C1 segment of cervical spinal cord (tissue), 14 donors: ENCODE measurements around the gene SOX2.

Experiments used
- DNase-seq, 14 donors: peaks; one replicate each; lab custom pipeline; 2025; lab: John Stamatoyannopoulos, UW

SOX2 gene

DNA sequence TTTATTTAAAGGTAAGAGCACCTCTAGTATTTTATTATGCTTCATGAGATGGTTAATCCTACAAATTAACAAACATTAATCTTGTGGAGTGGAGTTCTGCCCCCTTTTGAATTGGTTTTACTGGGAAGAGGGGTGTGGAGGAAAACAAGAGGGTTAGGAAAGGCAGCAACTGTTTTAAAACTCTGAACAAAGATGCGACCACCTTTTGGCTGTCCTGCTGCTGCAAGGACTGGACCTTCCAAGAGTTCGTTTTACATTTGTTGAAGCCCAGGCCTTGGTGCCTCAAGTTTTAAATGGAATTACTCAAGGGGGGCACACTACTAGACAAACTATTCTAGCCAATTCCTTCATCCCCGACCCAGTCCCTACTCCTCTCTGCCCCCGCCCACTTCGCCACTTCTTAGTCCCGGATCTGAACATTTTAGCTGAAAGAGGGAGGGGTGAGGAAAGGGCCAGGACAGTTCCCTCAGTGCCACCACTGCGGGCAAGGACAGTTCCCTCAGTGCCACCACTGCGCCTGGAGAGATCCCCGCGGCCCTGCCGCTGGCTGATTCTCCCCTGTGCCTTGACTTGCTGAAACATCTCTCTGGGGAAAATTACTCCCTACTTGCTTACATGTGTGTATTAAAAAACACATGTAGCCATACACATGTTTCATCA lies 11.2 kb downstream of the SOX2 start:
- peak in 2 of 14 donors; percentile 40 to 58 for DNase-seq

DNA sequence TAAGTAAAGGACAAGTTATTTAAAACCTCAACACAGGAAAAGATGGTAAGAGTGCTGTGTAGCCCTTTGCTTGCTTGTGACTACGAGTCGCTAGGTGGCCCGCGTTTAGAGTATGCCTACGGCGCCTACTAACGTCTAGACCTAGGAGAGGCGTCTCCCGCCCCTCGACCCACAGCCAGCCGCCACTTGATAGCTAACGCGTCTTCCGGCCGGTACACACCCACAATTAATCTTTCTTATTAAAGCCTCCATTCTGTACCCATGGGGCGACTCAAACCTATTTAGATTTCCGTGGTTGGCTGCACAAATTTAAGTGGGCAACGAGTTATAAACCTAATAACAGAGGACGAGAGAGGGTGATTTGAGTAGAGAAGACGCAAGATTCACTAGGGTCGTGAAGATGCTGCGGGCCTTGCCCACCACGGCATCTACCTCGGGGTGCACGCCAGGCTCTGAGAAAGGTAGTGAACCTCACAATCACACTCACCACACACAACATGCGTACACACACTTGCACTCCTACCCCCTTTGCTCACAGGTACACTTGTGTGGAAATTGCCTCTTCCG lies 12.0 kb downstream of the SOX2 start:
- DNase-seq, result peak in 2 of 14 donors; percentile 55 to 63

DNA sequence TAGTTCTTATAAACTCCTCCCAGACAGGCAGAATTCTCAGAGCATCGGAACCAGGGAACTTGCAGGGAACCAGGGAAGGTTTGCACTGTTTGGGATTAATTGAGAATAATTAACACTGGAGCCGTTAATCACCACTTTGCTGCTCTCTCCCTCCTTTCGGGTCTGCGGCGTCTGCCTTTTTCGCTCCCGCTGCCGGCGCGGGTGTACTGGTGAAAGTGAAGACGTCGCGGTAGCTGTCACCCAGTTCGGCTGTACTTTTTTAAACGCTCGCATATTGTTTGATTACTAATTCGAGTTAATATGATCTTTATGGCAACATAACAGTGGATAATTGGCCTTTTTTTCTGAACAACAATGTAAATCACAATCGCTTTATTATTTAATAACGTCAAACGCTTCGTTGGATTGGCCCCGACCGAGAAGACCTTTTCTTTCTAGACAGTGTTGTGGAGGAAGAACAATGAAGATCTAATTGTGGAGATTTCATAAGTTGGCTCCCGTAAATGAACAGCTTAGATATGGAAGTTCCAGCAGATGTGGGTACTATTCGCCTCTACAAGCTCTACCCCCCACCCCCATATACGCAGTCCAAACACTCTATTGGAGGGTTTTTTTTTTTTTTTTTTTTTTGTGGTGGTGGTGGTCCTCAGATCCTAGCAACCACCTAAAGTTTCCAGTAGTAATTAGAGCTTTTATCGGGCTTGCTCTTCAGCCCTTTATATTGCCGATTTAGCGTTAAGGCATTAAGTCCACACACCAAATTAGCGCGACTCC lies 12.7 kb downstream of the SOX2 start:
- no peak for DNase-seq

- peak in 1 of 14 donors; percentile 44 for DNase-seq
Observed at GRCh38 chr3:181725131-181725731, 13.5 kb downstream of the SOX2 start.

DNA sequence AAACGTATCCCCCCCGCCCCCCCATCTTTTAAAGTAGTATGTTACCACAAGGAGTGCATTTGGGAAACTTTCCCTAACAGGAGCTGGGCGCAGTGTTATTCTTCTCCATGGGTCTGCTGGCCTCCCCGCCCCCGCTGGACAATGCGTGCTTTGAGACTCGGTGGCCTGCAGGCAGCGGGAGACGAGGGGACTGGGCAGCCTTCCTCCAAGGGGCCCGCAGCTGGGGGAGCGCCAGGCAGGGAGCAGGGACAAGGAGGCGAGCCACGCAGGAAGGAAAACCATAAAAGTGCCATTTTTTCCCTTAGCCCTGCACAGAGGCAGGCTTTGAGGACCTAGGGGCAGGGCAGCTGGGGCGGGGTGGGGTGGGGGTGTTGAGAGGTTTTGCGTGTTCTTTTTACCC lies 14.1 kb downstream of the SOX2 start:
- peak in 9 of 14 donors; percentile 19 to 73 (median 62) for DNase-seq

GRCh38 chr3:181726351-181727330 lies 14.9 kb downstream of the SOX2 start:
- peak in 4 of 14 donors; percentile 13 to 60 (median 40) for DNase-seq

DNA sequence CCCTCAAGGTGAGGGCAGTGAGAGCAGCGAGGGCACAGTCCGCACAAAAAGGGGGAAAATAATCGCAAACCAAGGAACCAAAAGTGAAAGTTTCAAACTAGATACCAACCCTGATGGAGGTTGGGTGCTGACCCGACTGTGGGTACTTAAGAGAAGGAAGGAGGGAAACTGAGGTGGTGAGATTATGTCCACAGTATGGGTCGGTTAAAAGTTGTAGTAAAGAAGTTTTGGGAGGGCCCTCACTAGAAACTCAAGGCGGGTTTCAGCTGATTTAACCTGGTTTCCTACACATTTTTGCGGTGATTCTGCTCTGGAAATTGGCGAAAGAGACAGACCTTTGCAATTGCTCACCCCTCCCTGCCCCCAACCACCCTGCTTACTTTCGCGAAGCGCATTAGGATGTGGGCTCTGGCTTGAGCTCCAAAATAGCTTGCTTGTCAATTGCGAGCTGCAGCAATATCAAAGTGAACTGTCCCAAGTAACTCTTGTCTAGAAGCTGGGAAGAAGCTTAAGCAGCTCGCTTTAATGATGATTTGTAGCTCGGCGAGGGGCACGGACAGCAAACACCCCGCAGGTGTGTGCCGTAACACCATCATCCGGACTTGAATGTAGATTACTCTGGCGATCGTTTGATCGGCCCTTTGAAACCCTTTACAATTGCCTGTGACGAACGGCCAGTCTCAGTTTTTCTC lies 15.8 kb downstream of the SOX2 start:
- peak in 2 of 14 donors; percentile 36 to 40 for DNase-seq

GRCh38 chr3:181728470-181729340 lies 17.0 kb downstream of the SOX2 start:
- DNase-seq, result peak in 1 of 14 donors; percentile 11

DNA sequence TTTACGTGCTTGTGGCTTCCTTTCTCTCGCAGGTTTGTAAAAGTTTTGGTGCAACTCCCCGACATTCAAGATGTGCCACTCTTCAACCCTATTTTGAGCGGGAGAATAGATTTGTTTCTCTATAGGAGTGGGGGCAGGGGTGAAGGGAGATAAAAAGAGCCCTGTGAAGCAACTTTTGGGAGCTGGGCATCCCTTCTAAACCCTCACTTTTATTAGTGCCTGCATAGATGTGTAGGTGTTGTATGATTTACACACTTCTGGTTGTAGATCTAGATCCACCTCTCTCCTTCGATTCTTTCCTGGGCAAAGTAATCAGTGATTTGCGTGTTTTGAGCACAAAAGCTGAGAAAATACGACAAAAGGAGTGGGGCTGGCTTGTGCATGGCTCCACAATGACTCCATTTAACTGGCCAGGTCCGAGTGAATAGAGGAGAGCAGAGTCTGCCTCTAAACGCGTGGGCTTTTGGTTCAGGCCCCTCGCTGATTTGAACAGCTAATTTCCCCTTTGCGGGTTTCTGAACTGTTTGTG lies 17.7 kb downstream of the SOX2 start:
- DNase-seq, result peak in 1 of 14 donors; percentile 25

DNA sequence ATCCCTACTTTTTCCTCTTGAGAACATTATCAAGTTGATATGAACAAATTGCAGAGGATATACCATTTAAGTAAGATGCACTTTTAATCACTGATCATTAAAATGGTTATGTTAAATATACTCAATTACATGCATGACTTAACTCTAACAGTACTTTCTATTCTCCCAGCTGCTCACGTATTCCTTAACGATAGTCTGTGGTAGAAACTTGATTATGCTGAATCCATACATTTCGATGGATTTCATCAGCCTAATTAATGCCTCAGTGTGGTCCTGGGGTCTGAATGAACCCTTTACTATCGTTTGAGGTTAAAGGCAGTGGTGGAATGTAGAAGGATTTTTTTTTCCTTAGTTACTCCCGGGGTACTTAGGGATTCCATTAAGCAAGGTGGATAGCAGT lies 18.6 kb downstream of the SOX2 start:
- DNase-seq, result no peak

GRCh38 chr3:181730934-181731333 lies 19.2 kb downstream of the SOX2 start:
- no peak for DNase-seq

DNA sequence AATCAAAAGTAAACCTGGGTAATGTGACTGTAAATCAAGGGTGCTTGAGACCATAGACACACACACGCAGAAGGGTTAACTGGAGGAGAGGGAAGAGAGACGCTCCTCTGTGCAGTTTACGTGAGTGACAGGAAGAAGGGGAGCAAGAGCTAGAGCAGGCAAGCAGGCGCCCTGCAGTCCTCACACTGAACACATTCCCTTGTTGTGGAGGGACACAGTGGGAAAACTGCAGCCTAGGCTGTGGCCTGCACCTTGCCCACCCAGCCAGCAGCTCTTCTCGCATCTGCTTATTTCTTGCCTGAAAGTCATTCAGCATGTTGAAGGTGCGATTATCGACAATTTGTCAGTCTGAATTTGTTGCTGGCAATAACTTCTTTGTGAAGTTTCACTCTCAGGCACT lies 24.2 kb downstream of the SOX2 start:
- DNase-seq, result no peak

DNA sequence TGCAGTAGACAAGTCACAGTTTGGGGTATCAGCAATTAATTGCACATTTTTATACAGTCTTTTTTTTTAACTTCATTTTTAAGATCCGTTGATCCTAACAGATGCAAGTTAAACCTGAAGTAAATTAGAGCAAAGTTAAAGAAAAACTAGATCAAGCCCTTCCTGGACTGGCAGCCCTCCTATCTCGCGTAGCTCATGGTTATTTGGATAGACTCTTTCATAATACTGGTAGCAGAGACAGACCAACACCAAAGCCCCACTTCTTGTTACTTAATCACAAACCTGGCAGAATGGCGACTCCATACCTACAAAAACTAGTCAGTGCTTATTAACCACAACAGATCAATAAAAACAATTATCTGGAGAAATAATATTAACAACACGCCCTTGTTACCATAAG lies 26.8 kb downstream of the SOX2 start:
- no peak for DNase-seq

GRCh38 chr3:181739628-181740027 lies 27.9 kb downstream of the SOX2 start:
- peak in 4 of 14 donors; percentile 12 to 42 (median 34) for DNase-seq

GRCh38 chr3:181741417-181741816 lies 29.7 kb downstream of the SOX2 start:
- no peak for DNase-seq

DNA sequence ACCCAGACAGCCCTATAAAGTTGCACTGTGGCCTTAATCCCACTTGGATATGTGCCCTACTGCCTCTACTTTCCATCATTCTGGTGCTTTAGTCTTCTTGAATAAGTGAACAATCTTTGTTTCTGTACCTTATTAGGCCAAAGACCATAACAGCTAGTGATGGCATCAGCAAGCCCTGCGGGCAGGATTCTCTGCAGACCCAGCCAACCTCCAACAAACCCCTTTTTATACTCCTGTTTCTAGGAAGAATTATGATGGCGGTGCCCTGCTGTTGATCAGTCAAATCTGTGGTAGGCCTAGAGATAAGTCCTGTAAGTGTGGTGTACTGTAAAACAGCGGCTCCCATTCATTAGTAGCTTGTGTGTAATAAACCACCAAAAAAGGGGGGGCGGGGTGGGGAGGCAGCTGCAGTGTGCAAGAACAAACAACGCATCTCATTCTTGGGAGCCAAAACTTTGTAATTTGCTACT lies 40.5 kb downstream of the SOX2 start:
- DNase-seq, result peak in 9 of 14 donors; percentile 6 to 64 (median 45)

DNA sequence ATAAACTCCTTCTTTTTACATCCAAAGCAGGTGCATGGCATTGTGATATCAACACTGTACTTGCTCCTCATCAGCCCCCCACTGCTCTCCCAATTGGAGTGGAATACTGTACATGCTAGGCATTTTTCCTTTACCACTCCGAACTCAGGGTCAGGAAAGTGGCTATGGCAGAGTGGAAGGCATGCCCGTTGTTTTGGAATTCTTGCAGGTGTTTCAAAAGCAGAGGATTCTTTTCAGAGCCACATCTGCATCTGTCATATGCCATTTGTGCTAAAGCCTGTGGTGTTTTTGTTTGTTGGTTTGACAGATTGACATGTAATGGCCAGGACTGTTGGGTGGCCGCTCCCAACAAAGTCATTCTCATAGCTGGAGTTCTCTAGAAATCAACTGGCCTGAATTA lies 41.7 kb downstream of the SOX2 start:
- peak in 1 of 14 donors; percentile 19 for DNase-seq

GRCh38 chr3:181755959-181756358 lies 44.2 kb downstream of the SOX2 start:
- no peak for DNase-seq
